ENCODE data around the gene KLHL15. TPM values are rescaled to one million over a fixed set of nuclear protein-coding genes. Genes with fewer than 3 reads are reported as not detected.
A peak's percentile ranks its signal among the peaks of the same experiment; 100 is the strongest.

The KLHL15 gene
- total RNA-seq, 2 experiments from 2014 or later: 13.4 to 13.8 TPM

- BruUV-seq (replicated peaks): no TSS peak
- no peaks in the 10 kb centered on the region for H3K9me2 ChIP-seq (ENCODE audit: insufficient read depth, low read length)
- no peak for DNase-seq (ENCODE audit: low spot score)
- H3K27ac ChIP-seq (ENCODE audit: low read depth, low read length, poor library complexity, severe bottlenecking): no peak overlapping the region
- no peaks in the 10 kb centered on the region for H3K9me3 ChIP-seq (ENCODE audit: low read length)
- POLR2A ChIA-PET: no interaction called here
- H3K79me2 ChIP-seq (ENCODE audit: insufficient read depth, low read depth, low read length): peaks cover 20% of the 10 kb centered on the region
- CTCF ChIA-PET (ENCODE audit: unreplicated experiment): no interaction called here
- H3K4me1 ChIP-seq (ENCODE audit: insufficient read depth, low read length, poor library complexity, severe bottlenecking): peaks cover 8% of the 10 kb centered on the region
- H3K4me3 ChIP-seq (ENCODE audit: low read depth, low read length, poor library complexity, severe bottlenecking): no peak overlapping the region
- H2AFZ ChIP-seq (ENCODE audit: low read length): no peak overlapping the region
- H3K4me2 ChIP-seq (ENCODE audit: low read length): no peak overlapping the region
- H4K20me1 ChIP-seq (ENCODE audit: insufficient read depth, low read length): 0 out of 2 replicates have a peak, but pooled peaks cover 4% of the 10 kb centered on the region
- peaks cover 9% of the 10 kb centered on the region for H3K36me3 ChIP-seq (ENCODE audit: insufficient read depth, low read length)
- intact Hi-C loops (cut with micrococcal nuclease; ENCODE audit: unreplicated experiment): loop anchor here (10.0 kb wide), 1 partner anchor 127 kb away; no protein-coding TSS in a partner anchor
- no peak for TF ChIP-seq CTCF (conservative IDR thresholded peaks at IDR 0.05; ENCODE audit: low read length)
- no peak for TF ChIP-seq EZH2phosphoT487 (IDR thresholded peaks at IDR 0.05; ENCODE audit: borderline replicate concordance, low read depth, low read length)
These were observed 999 bp upstream of the KLHL15 start for GRCh38 chrX:24027985-24028384.

DNA sequence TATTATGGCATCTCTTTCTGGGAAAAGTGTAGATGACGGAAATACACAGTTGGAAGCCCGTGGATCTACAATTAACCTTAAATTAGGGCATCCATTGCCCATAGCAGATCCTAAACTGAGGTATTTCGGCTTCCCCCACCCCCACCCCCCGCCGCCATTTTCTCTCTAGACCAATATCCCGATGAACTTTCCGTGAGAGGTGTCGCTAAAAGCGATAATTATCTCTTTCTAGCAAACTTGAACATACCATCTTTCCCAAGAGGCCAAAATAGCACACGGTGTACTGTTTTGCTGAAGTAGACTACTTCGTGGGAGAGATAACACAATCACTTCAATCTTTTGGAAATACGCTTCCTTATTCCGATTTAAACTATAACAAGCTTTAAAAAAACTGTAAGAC lies 554 bp downstream of the KLHL15 start:
- POLR2A ChIA-PET: interaction anchor here (1.1 to 2.0 kb wide), 4 partner anchors 26 to 42 kb away, joined by 3 to 26 read pairs (median 4); partner anchors contain the start of gene EIF2S3
- H2AFZ ChIP-seq (ENCODE audit: low read length): peak overlapping the region; percentile 90; the same call in 1 of the 2 replicates
- no peaks in the 10 kb centered on the region for H3K9me2 ChIP-seq (ENCODE audit: insufficient read depth, low read length)
- H3K9me3 ChIP-seq (ENCODE audit: low read length): no peaks in the 10 kb centered on the region
- no TSS peak for BruUV-seq (replicated peaks)
- H3K36me3 ChIP-seq (ENCODE audit: insufficient read depth, low read length): peaks cover 22% of the 10 kb centered on the region
- H3K4me1 ChIP-seq (ENCODE audit: insufficient read depth, low read length, poor library complexity, severe bottlenecking): peaks cover 14% of the 10 kb centered on the region
- H3K27ac ChIP-seq (ENCODE audit: low read depth, low read length, poor library complexity, severe bottlenecking): peak overlapping the region; percentile 67
- 0 out of 2 replicates have a peak, but pooled peaks cover 4% of the 10 kb centered on the region for H4K20me1 ChIP-seq (ENCODE audit: insufficient read depth, low read length)
- TF ChIP-seq CTCF (conservative IDR thresholded peaks at IDR 0.05; ENCODE audit: low read length): no peak
- no peak for TF ChIP-seq EZH2phosphoT487 (IDR thresholded peaks at IDR 0.05; ENCODE audit: borderline replicate concordance, low read depth, low read length)
- intact Hi-C loops (cut with micrococcal nuclease; ENCODE audit: unreplicated experiment): loop anchor here (10.0 kb wide), 1 partner anchor 128 kb away; no protein-coding TSS in a partner anchor
- peaks cover 35% of the 10 kb centered on the region for H3K79me2 ChIP-seq (ENCODE audit: insufficient read depth, low read depth, low read length)
- peak; percentile 4 for DNase-seq (ENCODE audit: low spot score)
- H3K4me2 ChIP-seq (ENCODE audit: low read length): peak overlapping the region; percentile 94
- CTCF ChIA-PET (ENCODE audit: unreplicated experiment): interaction anchor here (1.8 kb wide), 1 partner anchor 27 kb away, joined by 9 read pairs; no protein-coding TSS in a partner anchor
- H3K4me3 ChIP-seq (ENCODE audit: low read depth, low read length, poor library complexity, severe bottlenecking): peak overlapping the region; percentile 94

Measured in OCI-LY7 (cell line).